Effector memory CD4-positive, alpha-beta T cell (primary cell): ENCODE data around the gene C16orf87.

Experiments
- DNase-seq, 3 donors: peaks; one replicate each; pipeline ENCODE4 v3.0.0-alpha.2; 2020
- H3K27ac ChIP-seq: 2 replicates; pipeline ENCODE4 v1.7.0; 2013; ENCODE audit warnings: mild to moderate bottlenecking, low read length, moderate library complexity; ENCODE audit not compliant: insufficient read depth, poor library complexity, severe bottlenecking
- H3K27me3 ChIP-seq: replicated peaks from 2 replicates; pipeline ENCODE4 v1.7.0; 2013; ENCODE audit warnings: mild to moderate bottlenecking, low read length; ENCODE audit not compliant: insufficient read depth, control insufficient read depth, poor library complexity, severe bottlenecking
- H3K36me3 ChIP-seq: 2 replicates; pipeline ENCODE4 v1.7.0; 2013; ENCODE audit warnings: mild to moderate bottlenecking, low read length, moderate library complexity; ENCODE audit not compliant: control insufficient read depth, insufficient read depth
- H3K4me1 ChIP-seq: 2 replicates; pipeline ENCODE4 v1.7.0; 2013; ENCODE audit warnings: low read length, mild to moderate bottlenecking; ENCODE audit not compliant: control insufficient read depth, insufficient read depth, poor library complexity, severe bottlenecking
- H3K4me3 ChIP-seq: 2 replicates; pipeline ENCODE4 v1.7.0; 2013; ENCODE audit warnings: low read length, low read depth, mild to moderate bottlenecking; ENCODE audit not compliant: insufficient read depth, poor library complexity, severe bottlenecking
- H3K9me3 ChIP-seq: 2 replicates; pipeline ENCODE4 v1.7.0; 2013; ENCODE audit warnings: mild to moderate bottlenecking, low read length, moderate library complexity; ENCODE audit not compliant: control insufficient read depth

Gene C16orf87

GRCh38 chr16:46826631-46827030 lies 4.3 kb downstream of the C16orf87 start:
- Histone ChIP-seq H3K36me3 (no peaks in the 10 kb centered on the region), H3K9me3 (no peaks in the 10 kb centered on the region), H3K4me1 (no peaks in the 10 kb centered on the region), H3K4me3 (no peak overlapping the region), H3K27ac (no peak overlapping the region), H3K27me3 (no peaks in the 10 kb centered on the region)
- no peak for DNase-seq

GRCh38 chr16:46822270-46822669 lies 8.7 kb downstream of the C16orf87 start:
- DNase-seq = no peak
- Histone ChIP-seq H3K27ac (no peak overlapping the region), H3K4me1 (no peaks in the 10 kb centered on the region), H3K27me3 (no peaks in the 10 kb centered on the region), H3K36me3 (no peaks in the 10 kb centered on the region), H3K4me3 (no peak overlapping the region), H3K9me3 (no peaks in the 10 kb centered on the region)

DNA sequence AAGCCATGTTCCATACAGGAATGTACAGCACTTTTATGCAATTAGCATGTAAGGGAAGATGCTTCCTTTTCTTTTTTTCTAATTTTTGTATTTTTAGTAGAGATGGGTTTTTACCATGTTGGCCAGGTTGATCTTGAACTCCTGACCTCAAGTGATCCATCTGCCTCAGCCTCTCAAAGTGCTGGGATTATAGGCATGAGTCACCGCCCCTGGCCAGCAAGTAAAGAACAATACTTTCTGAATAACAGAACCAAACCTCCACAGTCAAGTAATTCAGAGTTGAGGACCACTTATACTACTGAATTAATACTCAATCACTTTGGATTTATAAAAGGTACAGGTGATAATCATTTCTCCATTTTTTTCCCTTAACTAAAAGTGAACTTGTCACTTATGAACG lies 13.0 kb downstream of the C16orf87 start:
- DNase-seq = no peak
- no peak overlapping the region for H3K27ac ChIP-seq
- no peaks in the 10 kb centered on the region for H3K4me1 ChIP-seq
- no peaks in the 10 kb centered on the region for H3K36me3 ChIP-seq
- no peak overlapping the region for H3K4me3 ChIP-seq
- H3K27me3 ChIP-seq = no peaks in the 10 kb centered on the region
- no peaks in the 10 kb centered on the region for H3K9me3 ChIP-seq

GRCh38 chr16:46814790-46815189 lies 16.2 kb downstream of the C16orf87 start:
- Histone ChIP-seq H3K4me3 (no peak overlapping the region), H3K36me3 (no peaks in the 10 kb centered on the region), H3K27ac (no peak overlapping the region), H3K9me3 (no peaks in the 10 kb centered on the region), H3K4me1 (no peaks in the 10 kb centered on the region), H3K27me3 (no peaks in the 10 kb centered on the region)
- DNase-seq = no peak

- H3K4me1 ChIP-seq = peaks cover 5% of the 10 kb centered on the region
- no peaks in the 10 kb centered on the region for H3K36me3 ChIP-seq
- no peak overlapping the region for H3K27ac ChIP-seq
- no peaks in the 10 kb centered on the region for H3K27me3 ChIP-seq
- H3K9me3 ChIP-seq = no peaks in the 10 kb centered on the region
- no peak for DNase-seq
- no peak overlapping the region for H3K4me3 ChIP-seq
Measured at GRCh38 chr16:46813611-46814010, 17.4 kb downstream of the C16orf87 start.

DNA sequence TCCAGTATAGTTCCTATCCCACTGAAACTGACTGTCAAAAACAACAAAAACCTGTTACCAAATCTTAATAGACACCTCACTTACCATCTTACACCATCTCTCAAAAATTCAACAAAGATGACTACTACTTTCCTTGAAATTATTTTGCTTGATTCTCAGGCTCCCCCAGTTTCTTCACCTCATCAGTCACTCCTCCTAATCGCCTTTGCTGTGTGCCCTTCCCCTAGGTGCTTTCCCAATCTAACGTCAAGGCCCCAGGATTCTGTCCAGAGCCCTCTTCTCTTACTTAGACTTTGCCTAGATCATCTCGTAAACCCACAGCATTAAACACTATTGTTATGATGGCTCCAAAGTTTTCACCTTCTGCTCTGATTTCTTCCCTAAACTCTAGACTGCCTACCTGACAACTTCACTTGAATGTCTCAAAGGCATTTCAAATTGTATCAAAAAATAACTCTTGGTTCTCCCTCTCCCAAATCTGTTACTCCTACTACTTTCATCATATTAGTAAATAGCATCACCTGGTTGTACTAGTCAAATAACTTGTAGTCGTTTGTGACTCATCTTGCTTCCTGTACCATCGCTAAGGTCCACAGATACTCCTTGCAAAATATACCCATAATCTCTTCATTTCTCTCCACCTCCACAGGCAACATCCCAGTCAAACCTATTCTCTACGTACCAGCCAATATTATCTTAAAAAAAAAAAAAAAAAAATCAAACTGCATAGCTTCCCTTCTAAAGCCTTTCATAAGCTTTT lies 18.0 kb downstream of the C16orf87 start:
- Histone ChIP-seq H3K27ac (no peak overlapping the region), H3K36me3 (no peaks in the 10 kb centered on the region), H3K9me3 (no peaks in the 10 kb centered on the region), H3K4me1 (peaks cover 5% of the 10 kb centered on the region), H3K4me3 (no peak overlapping the region), H3K27me3 (no peaks in the 10 kb centered on the region)
- no peak for DNase-seq

GRCh38 chr16:46811682-46812081 lies 19.3 kb downstream of the C16orf87 start:
- H3K27me3 ChIP-seq = no peaks in the 10 kb centered on the region

DNA sequence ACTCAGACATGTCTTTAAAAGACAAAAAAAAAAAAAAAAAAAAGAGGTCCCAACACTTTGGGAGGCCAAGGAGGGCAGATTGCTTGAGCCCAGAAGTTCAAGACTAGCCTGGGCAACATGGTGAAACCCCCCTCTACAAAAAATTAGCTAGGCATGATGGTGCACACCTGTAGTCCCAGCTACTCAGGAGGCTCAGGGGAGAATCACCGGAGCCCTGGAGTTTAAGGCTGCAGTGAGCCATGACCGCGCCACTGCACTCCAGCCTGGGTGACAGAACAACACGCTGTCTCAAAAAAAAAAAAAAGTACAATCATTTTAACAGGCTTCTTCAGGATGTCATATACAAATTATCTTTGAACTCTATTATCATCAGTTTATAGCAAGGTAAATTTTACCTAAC lies 22.0 kb downstream of the C16orf87 start:
- Histone ChIP-seq H3K9me3 (no peaks in the 10 kb centered on the region), H3K4me1 (peaks cover 5% of the 10 kb centered on the region), H3K36me3 (no peaks in the 10 kb centered on the region), H3K4me3 (no peak overlapping the region), H3K27me3 (no peaks in the 10 kb centered on the region), H3K27ac (no peak overlapping the region)
- DNase-seq = no peak

More at GRCh38 chr16:46811682-46812081, 19.3 kb downstream of the C16orf87 start:
- no peak for DNase-seq
- H3K36me3 ChIP-seq = no peaks in the 10 kb centered on the region
- H3K9me3 ChIP-seq = no peaks in the 10 kb centered on the region
- H3K4me1 ChIP-seq = peaks cover 5% of the 10 kb centered on the region
- no peak overlapping the region for H3K4me3 ChIP-seq
- no peak overlapping the region for H3K27ac ChIP-seq

DNA sequence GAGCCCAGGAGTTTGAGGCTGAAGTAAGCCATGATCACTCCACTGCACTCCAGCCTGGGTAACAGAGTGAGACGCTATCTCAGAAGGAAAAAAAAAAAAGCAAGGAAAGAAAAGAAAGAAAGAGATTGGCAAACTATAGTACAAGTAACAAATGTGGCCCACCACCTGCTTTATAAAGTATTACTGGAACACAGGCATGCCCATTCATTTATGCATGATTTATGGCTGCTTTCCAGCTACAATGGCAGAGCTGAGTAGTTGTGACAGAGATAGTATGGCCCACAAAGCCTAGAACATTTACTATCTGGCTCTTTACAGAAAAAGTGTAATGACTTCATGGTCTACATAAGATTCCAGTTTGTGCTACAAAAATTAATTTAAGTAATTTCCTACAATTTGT lies 23.6 kb downstream of the C16orf87 start:
- Histone ChIP-seq H3K27me3 (no peaks in the 10 kb centered on the region), H3K9me3 (no peaks in the 10 kb centered on the region), H3K27ac (no peak overlapping the region), H3K36me3 (no peaks in the 10 kb centered on the region), H3K4me1 (peaks cover 5% of the 10 kb centered on the region), H3K4me3 (no peak overlapping the region)
- DNase-seq = no peak

GRCh38 chr16:46803373-46803772 lies 27.6 kb downstream of the C16orf87 start:
- Histone ChIP-seq H3K36me3 (no peaks in the 10 kb centered on the region), H3K4me1 (no peaks in the 10 kb centered on the region), H3K4me3 (no peak overlapping the region), H3K27me3 (no peaks in the 10 kb centered on the region), H3K27ac (no peak overlapping the region), H3K9me3 (no peaks in the 10 kb centered on the region)
- DNase-seq = no peak
